ENCODE measurements around the gene HNRNPA2B1. TPM values are rescaled to one million over a fixed set of nuclear protein-coding genes. Genes with fewer than 3 reads are reported as not detected.
"Not testable (repeated sequence)": the region's sequence is repeated elsewhere in the genome, so short reads cannot be mapped to it uniquely, and the experiment has no call there.

Gene HNRNPA2B1
- total RNA-seq, 1 donor from 2014 or later, result 368 TPM

- H3K9me3 ChIP-seq, result no peaks in the 10 kb centered on the region
- DNase-seq (no peak), ATAC-seq (peak in 1 of 2 donors; percentile 57)
- TF ChIP-seq, protein P1, sequence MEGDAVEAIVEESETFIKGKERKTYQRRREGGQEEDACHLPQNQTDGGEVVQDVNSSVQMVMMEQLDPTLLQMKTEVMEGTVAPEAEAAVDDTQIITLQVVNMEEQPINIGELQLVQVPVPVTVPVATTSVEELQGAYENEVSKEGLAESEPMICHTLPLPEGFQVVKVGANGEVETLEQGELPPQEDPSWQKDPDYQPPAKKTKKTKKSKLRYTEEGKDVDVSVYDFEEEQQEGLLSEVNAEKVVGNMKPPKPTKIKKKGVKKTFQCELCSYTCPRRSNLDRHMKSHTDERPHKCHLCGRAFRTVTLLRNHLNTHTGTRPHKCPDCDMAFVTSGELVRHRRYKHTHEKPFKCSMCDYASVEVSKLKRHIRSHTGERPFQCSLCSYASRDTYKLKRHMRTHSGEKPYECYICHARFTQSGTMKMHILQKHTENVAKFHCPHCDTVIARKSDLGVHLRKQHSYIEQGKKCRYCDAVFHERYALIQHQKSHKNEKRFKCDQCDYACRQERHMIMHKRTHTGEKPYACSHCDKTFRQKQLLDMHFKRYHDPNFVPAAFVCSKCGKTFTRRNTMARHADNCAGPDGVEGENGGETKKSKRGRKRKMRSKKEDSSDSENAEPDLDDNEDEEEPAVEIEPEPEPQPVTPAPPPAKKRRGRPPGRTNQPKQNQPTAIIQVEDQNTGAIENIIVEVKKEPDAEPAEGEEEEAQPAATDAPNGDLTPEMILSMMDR (IDR thresholded peaks at IDR 0.05), result no peak
- H3K36me3 ChIP-seq, result no peaks in the 10 kb centered on the region
- H3K4me3 ChIP-seq, result no peak overlapping the region
- H3K4me1 ChIP-seq, result no peaks in the 10 kb centered on the region
- no peak overlapping the region for H3K27ac ChIP-seq
- no peaks in the 10 kb centered on the region for H3K27me3 ChIP-seq (ENCODE audit: low read depth)
- intact Hi-C loops (cut with DNase I), result no loop called here
Measured at GRCh38 chr7:26167303-26167934, 33.1 kb downstream of the HNRNPA2B1 start.

DNA sequence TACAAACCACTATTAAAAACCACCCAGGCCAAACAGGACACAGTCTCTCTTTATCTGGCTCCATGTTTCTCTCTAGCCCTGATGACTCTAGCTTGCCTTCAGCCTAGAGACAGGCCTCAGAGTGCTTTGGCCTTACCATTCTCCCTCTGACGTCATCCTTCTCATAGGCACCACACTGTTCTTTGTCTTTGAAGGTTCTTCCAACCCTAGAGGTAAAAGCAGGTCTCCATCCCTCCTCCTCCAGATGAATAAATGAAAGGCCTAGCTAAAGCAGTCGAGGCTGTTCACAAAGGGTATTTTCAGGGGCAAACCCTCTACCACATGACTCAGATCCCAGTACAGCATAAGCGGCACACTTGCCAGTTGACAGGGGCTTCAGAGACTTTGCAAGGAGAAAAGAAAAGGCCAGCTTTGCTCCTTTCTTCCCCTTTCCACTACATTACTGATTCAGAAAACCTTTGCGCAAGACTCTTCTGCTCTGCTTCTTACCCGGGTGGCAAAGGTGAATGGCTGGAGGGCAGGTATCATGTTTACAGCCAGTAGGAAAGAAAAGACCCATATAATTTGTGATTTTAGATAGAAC lies 33.8 kb downstream of the HNRNPA2B1 start:
- ATAC-seq, result no peak
- no peaks in the 10 kb centered on the region for H3K9me3 ChIP-seq
- DNase-seq, result no peak
- TF ChIP-seq, protein P1 (IDR thresholded peaks at IDR 0.05), result no peak
- no peak overlapping the region for H3K4me3 ChIP-seq
- no peaks in the 10 kb centered on the region for H3K27me3 ChIP-seq (ENCODE audit: low read depth)
- no peak overlapping the region for H3K27ac ChIP-seq
- intact Hi-C loops (cut with DNase I), result no loop called here
- no peaks in the 10 kb centered on the region for H3K4me1 ChIP-seq
- H3K36me3 ChIP-seq, result no peaks in the 10 kb centered on the region

DNA sequence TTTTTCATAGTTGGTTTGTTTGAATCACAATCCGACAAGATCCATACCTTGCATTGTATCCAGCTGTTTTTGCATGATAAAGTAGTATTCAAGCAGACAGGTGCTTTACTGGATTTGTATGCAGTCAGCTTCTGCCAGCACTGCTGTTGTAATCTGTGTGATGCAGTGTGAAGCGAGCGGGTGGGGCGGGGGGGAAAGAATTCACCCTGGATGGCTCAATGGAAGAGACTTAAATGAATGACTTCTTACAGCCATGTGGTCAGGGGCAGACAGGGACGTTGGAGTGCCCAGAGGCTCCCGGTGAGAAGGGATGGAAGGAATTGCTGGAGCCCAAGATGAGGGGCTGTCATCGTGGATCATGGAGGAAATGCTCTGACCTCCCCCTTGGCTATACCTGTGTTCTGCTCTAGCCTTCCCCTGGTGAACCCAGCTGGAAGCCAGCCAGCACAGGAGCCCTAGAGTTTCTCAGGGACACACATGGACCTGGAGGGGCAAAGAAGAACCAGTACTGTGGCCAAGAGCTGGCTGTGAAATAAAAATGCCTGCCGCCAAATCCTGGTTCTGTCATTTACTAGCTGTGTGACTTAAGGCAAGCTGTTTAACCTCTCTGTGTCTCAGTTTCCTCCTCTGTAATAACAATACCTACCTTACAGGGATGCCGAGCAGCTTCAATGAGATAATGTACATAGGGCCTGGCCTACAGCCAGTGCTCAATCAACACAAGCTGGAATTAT lies 34.4 kb downstream of the HNRNPA2B1 start:
- DNase-seq, result no peak
- TF ChIP-seq, protein P1 (IDR thresholded peaks at IDR 0.05), result no peak
- intact Hi-C loops (cut with DNase I), result no loop called here
- H3K4me1 ChIP-seq, result no peaks in the 10 kb centered on the region
- no peak overlapping the region for H3K27ac ChIP-seq
- ATAC-seq, result no peak
- no peaks in the 10 kb centered on the region for H3K36me3 ChIP-seq
- no peak overlapping the region for H3K4me3 ChIP-seq
- H3K27me3 ChIP-seq (ENCODE audit: low read depth), result no peaks in the 10 kb centered on the region
- no peaks in the 10 kb centered on the region for H3K9me3 ChIP-seq

DNA sequence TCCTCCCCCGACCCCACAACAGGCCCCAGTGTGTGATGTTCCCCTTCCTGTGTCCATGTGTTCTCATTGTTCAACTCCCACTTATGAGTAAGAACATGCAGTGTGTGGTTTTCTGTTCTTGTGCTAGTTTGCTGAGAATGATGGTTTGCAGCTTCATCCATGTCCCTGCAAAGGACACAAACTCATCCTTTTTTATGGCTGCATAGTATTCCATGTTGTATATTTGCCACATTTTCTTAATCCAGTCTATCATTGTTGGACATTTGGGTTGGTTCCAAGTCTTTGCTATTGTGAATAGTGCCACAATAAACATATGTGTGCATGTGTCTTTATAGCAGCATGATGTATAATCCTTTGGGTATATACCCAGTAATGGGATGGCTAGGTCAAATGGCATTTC lies 36.7 kb downstream of the HNRNPA2B1 start:
- H3K36me3 ChIP-seq; H3K27me3 ChIP-seq (ENCODE audit: low read depth); H3K9me3 ChIP-seq; H3K4me3 ChIP-seq; intact Hi-C loops (cut with DNase I); DNase-seq; H3K4me1 ChIP-seq; ATAC-seq; H3K27ac ChIP-seq: not testable (repeated sequence)

DNA sequence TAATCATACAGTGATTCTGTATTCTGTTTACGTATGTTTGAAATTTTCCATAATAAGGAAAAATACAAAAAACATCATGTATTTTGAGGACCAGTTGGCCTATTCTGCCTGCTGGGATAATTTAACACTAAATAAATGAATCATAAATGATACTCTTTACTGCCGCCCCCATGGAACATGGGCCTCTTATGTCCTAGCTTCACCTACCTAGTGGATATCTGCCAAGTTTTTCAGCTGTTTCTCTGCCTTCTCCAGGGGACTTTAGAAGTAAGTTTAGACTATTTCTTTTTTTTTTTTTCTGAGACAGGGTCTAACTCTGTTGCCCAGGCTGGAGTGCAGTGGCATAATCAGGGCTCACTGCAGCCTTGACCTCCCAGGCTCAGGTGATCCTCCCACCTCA lies 38.1 kb downstream of the HNRNPA2B1 start:
- DNase-seq (no peak), ATAC-seq (no peak)
- intact Hi-C loops (cut with DNase I), result no loop called here
- Histone ChIP-seq H3K27me3 (ENCODE audit: low read depth) (no peaks in the 10 kb centered on the region), H3K36me3 (no peaks in the 10 kb centered on the region), H3K4me1 (no peaks in the 10 kb centered on the region), H3K9me3 (no peaks in the 10 kb centered on the region), H3K4me3 (no peak overlapping the region), H3K27ac (no peak overlapping the region)
- TF ChIP-seq, protein P1 (IDR thresholded peaks at IDR 0.05), result no peak

GRCh38 chr7:26160896-26161295 lies 39.6 kb downstream of the HNRNPA2B1 start:
- no peak for ATAC-seq
- TF ChIP-seq, protein P1 (IDR thresholded peaks at IDR 0.05), result no peak
- no peaks in the 10 kb centered on the region for H3K27me3 ChIP-seq (ENCODE audit: low read depth)

More at GRCh38 chr7:26160896-26161295, 39.6 kb downstream of the HNRNPA2B1 start:
- H3K36me3 ChIP-seq, result no peaks in the 10 kb centered on the region
- no peak for DNase-seq
- no peak overlapping the region for H3K27ac ChIP-seq
- intact Hi-C loops (cut with DNase I), result no loop called here
- peaks cover 11% of the 10 kb centered on the region for H3K4me1 ChIP-seq
- no peak overlapping the region for H3K4me3 ChIP-seq
- H3K9me3 ChIP-seq, result no peaks in the 10 kb centered on the region

Data from lower lobe of right lung (tissue), 2 donors.